ENCODE data around the gene IFNLR1.

The IFNLR1 gene

DNA sequence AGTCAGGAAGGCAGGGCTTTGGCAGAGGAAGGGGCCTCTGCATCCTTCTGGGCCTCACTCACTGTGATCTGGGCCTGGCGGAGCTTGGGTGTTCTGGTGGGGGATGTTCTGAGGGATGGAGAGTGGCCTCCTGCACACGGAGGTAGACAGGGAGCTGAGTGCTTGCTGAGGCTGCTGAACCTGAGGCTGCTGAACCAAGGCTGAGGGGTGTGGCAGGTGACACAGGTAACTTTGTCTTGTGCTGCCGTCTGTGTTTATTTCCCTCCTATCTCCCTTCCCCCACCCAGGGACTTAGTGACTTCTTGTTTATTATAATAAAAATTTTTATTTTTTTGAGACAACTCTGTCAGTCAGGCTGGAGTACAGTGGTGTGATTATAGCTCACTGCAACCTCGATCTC lies 37.7 kb upstream of the IFNLR1 start:
- TF ChIP-seq CTCF (IDR thresholded peaks at IDR 0.05; ENCODE audit: insufficient read depth, low read depth, low read length, missing control alignments): no peak
- DNase-seq (ENCODE audit: low read depth): no peak
- H3K4me3 ChIP-seq (ENCODE audit: low read depth, low read length): no peak overlapping the region

- DNase-seq (ENCODE audit: low read depth): no peak
- H3K4me3 ChIP-seq (ENCODE audit: low read depth, low read length): no peak overlapping the region
- no peak for TF ChIP-seq CTCF (IDR thresholded peaks at IDR 0.05; ENCODE audit: insufficient read depth, low read depth, low read length, missing control alignments)
These were observed 37.0 kb upstream of the IFNLR1 start for GRCh38 chr1:24224086-24224485.

- no peak for TF ChIP-seq CTCF (IDR thresholded peaks at IDR 0.05; ENCODE audit: insufficient read depth, low read depth, low read length, missing control alignments)
- DNase-seq (ENCODE audit: low read depth): no peak
- no peak overlapping the region for H3K4me3 ChIP-seq (ENCODE audit: low read depth, low read length)
These were observed 35.7 kb upstream of the IFNLR1 start for GRCh38 chr1:24222793-24223192.

GRCh38 chr1:24222008-24222605 lies 35.0 kb upstream of the IFNLR1 start:
- no peak overlapping the region for H3K4me3 ChIP-seq (ENCODE audit: low read depth, low read length)
- no peak for DNase-seq (ENCODE audit: low read depth)
- no peak for TF ChIP-seq CTCF (IDR thresholded peaks at IDR 0.05; ENCODE audit: insufficient read depth, low read depth, low read length, missing control alignments)

- DNase-seq (ENCODE audit: low read depth): no peak
- TF ChIP-seq CTCF (IDR thresholded peaks at IDR 0.05; ENCODE audit: insufficient read depth, low read depth, low read length, missing control alignments): no peak
- no peak overlapping the region for H3K4me3 ChIP-seq (ENCODE audit: low read depth, low read length)
These were observed 34.2 kb upstream of the IFNLR1 start for GRCh38 chr1:24221246-24221645.

DNA sequence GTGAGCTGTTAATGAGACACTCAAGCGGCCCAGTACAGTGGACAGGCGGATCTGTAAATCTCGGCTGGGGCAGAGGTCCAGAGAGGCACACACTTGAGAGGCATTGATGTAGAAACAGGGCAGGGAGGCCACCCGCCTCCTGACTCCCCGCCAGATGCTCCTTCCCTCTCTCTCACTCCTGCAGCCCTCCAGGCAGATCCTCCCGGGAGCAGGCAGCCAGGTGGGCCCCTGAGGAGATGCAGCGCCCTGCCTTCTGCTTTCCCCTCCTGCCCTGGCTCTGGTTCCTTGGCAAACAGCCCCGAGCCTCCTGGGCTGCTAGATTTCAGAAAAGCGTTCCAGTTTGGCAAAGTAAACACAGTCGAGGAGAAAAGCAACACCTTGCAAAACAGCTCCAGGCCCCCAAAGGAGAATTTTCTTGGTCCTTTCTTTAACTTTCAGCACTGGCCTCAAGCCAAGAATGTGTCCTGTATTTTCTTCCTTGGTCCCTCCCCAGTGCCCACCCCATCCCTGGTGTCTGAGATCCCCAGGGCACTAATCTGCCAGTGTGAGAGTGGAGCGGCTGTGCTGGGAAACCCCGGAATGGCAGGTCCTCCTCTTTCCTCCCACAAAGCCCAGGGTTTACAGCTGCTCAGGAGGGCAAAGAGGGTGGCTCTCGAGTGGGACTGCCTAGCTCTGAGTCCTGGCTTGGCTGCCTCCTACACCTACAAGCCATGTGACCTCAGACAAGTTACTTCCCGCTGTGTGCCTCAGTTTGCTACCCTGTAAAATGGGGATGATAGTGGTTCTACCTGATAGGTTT lies 29.4 kb upstream of the IFNLR1 start:
- no peak for TF ChIP-seq CTCF (IDR thresholded peaks at IDR 0.05; ENCODE audit: insufficient read depth, low read depth, low read length, missing control alignments)
- no peak for DNase-seq (ENCODE audit: low read depth)
- H3K4me3 ChIP-seq (ENCODE audit: low read depth, low read length): no peak overlapping the region
